Measurements from ENCODE around the gene HBEGF.

DNA sequence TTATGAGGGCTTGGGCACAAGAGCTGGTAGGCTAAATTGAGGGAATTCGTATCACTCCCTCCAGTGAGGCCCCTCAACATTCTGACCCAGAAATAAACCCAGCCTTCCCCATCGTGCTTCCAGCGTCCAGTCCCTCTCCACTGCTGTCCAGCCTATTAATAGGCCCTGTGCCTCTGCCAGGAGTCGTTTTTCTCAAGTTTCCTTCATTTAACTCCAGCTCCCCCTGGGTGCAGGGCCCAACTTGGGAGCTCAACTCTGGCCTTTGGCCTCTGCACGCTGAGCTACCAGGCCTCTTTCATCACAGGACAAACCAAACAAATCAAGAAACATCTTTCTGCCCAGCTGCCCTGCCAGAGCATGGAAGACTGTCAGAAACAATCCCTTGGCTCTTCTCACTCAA lies 10.0 kb downstream of the HBEGF start:
- no peak for TF ChIP-seq EZH2 (IDR thresholded peaks at IDR 0.05; ENCODE audit: insufficient read depth, poor library complexity, severe bottlenecking)
- no peak for TF ChIP-seq EZH2phosphoT487 (IDR thresholded peaks at IDR 0.05; ENCODE audit: insufficient read depth, low read depth)

All from GM23248 (cell line).